ENCODE measurements around the gene RGMA.
"Not testable (repeated sequence)": the region's sequence is repeated elsewhere in the genome, so short reads cannot be mapped to it uniquely, and the experiment has no call there.

The RGMA gene

DNA sequence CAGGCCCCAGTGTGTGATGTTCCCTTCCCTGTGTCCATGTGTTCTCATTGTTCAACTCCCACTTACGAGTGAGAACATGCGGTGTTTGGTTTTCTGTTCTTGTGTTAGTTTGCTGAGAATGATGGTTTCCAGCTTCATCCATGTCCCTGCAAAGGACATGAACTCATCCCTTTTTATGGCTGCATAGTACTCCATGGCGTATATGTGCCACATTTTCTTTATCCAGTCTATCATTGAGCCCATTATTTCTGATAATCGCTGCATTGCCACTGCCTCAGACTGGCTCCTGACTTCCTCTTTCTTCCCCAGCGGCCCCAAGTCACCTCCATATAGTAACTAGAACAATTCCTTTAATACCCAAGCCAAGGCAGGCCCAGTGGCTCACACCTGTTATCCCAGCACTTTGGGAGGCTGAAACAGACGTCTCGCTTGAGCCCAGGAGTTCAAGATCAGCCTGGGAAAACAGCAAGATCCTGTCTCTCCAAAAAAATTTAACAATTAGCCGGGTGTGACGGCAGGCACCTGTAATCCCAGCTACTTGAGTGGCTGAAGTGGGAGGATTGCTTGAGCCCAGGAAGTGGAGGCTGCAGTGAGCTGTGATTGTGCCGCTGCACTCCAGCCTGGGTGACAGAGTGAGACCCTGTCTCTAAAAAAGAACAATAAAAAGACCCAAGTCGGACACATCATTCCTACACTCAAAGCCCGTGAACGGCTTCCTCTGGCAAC lies 49.3 kb downstream of the RGMA start:
- not testable (repeated sequence) for H3K9me3 ChIP-seq (ENCODE audit: insufficient read depth, low read depth, low read length); H3K27me3 ChIP-seq (ENCODE audit: insufficient read depth, low read length); H3K4me3 ChIP-seq (ENCODE audit: low read length); H3K9ac ChIP-seq (ENCODE audit: low read depth, low read length); H3K27ac ChIP-seq (ENCODE audit: low read depth, low read length); H3K4me1 ChIP-seq (ENCODE audit: insufficient read depth, low read length)
- peaks cover 12% of the 10 kb centered on the region for H3K36me3 ChIP-seq (ENCODE audit: insufficient read depth, low read length)
- 95% methylated on average over 11 of the region's 13 CpGs for WGBS

DNA sequence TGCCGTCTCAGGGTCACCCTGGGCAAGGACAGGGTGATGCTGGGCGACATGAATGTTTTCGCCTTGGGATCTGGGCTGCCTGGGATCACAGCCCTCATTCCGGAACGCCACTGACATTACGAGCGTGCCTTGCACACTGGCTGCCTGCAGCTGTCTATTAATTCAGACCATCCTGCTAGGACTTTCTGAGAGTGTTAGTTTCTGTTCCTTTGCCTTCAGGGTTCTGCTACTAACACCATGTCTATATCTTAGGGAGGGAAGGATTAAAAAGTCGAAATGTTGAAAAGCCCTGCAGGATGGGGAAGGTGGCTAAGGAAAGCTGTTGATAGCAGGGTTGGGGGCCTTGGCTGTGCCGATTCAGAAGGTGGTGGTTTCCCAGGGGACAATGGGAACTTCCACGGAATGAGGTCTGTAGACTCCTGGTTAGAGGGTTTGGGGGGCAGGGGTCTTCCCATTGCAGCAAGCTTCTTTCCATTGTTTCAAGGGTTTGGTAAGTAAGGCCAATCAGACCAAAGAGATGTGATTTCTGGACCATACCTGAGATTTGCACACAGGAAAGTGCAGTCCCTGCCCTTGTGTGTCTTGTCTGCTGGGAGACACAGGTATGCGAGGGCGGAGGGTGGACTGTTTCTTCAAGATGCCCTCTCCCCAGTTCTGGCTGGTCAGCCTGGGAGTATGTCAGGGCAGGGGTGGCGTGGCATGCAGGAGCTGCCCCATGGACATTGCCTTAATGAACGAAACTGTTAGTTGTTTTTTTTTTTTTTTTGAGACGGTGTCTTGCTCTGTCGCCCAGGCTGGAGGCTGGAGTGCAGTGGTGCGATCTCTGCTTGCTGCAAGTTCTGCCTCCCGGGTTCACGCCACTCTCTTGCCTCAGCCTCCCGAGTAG lies 50.9 kb downstream of the RGMA start:
- Histone ChIP-seq H3K4me3 (ENCODE audit: low read length) (no peak overlapping the region), H3K27ac (ENCODE audit: low read depth, low read length) (no peak overlapping the region), H3K36me3 (ENCODE audit: insufficient read depth, low read length) (no peaks in the 10 kb centered on the region), H3K4me1 (ENCODE audit: insufficient read depth, low read length) (peaks cover 5% of the 10 kb centered on the region; the same call in 1 of the 2 replicates), H3K9ac (ENCODE audit: low read depth, low read length) (no peak overlapping the region), H3K9me3 (ENCODE audit: insufficient read depth, low read depth, low read length) (no peaks in the 10 kb centered on the region), H3K27me3 (ENCODE audit: insufficient read depth, low read length) (no peaks in the 10 kb centered on the region)
- 93% methylated on average over 20 of the region's 20 CpGs for WGBS

DNA sequence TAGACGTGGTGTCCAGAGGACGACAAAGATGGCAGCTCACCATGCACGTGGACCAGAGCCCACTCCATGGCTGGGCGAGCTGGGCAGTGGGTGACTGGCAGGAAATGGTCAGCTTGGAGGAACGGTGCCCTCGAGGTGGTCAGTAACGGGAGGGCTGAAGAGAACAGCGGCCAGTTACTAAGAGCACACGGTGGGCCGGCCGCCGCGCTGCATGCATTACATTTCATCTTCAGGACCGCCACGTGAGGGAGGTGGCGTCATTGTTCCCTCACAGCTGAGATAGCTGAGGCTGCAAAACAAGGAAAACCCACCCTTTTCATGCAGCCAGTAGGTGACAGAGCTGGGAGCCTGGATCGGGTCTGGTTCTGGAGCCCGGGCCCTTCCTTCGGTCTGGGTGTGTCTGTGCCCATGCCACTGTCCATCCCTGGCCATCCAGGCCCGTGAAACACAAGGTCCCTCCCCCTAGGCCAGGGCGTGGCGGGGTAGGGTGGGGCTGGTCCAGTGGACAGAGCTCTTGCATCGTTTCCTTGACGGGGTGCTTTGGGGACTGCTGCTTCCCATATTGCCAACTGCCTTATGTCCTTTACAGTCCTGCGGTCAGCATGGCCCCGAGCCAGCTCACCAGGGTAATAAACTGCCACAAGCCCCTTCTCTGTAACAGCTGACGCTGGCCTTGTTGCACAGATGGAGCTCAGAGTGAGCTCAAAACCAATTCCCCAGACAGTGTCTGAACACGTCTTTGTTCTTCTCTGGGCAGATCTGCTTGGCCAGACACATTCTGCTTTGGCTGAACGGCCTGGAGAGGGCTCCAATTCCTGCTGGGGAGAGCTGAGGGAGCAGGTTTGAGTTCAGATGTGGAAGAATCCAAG lies 51.8 kb downstream of the RGMA start:
- peaks cover 5% of the 10 kb centered on the region; the same call in 1 of the 2 replicates for H3K4me1 ChIP-seq (ENCODE audit: insufficient read depth, low read length)
- no peaks in the 10 kb centered on the region for H3K9me3 ChIP-seq (ENCODE audit: insufficient read depth, low read depth, low read length)
- H3K9ac ChIP-seq (ENCODE audit: low read depth, low read length): no peak overlapping the region
- 92% methylated on average over 29 of the region's 29 CpGs for WGBS
- no peaks in the 10 kb centered on the region for H3K36me3 ChIP-seq (ENCODE audit: insufficient read depth, low read length)
- H3K27me3 ChIP-seq (ENCODE audit: insufficient read depth, low read length): no peaks in the 10 kb centered on the region
- no peak overlapping the region for H3K4me3 ChIP-seq (ENCODE audit: low read length)
- H3K27ac ChIP-seq (ENCODE audit: low read depth, low read length): no peak overlapping the region

DNA sequence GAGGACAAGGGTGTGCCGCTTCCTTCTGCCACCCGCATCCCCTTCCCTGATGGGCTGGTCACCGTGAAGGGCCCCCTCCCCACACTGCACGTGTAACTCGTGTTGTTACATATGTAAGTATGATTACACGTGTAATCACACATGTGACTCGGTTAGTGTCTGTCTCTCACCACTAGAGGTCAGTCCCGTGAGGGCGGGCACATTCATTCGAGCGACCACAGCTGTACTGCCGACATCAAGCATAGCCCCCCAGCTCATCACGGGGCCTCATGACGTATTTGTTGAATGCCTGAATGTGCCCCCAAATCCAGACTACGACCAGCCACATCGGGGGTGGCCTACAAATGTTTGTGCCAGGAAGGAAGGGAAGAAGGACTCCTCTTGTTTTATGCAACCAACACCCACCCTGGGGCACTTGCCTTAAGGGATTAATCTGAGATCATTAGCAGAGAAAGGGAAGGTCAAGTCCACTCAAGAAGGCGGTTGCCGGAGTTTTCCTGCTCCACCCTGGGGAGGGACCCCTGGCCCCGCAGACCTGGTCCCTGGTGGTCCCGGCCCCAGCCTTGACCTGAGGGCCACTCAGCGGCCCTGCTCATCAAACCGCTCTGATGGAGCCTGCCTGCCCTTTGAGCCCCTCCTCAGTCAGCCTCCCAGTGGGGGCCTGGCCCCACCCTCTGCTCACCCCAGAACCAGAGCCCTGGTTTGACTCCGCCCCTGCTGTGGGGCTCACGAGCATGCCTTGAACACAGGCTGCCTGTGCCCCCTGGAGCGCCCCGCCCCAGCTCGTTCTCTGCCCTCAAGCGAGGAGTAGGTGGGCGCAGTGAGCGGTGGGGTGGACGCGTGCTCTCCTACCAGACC lies 52.8 kb downstream of the RGMA start:
- Histone ChIP-seq H3K9me3 (ENCODE audit: insufficient read depth, low read depth, low read length) (no peaks in the 10 kb centered on the region), H3K4me3 (ENCODE audit: low read length) (no peak overlapping the region), H3K27me3 (ENCODE audit: insufficient read depth, low read length) (no peaks in the 10 kb centered on the region), H3K9ac (ENCODE audit: low read depth, low read length) (no peak overlapping the region), H3K4me1 (ENCODE audit: insufficient read depth, low read length) (peaks cover 5% of the 10 kb centered on the region; the same call in 1 of the 2 replicates), H3K27ac (ENCODE audit: low read depth, low read length) (no peak overlapping the region), H3K36me3 (ENCODE audit: insufficient read depth, low read length) (no peaks in the 10 kb centered on the region)
- 80% methylated on average over 31 of the region's 32 CpGs for WGBS

DNA sequence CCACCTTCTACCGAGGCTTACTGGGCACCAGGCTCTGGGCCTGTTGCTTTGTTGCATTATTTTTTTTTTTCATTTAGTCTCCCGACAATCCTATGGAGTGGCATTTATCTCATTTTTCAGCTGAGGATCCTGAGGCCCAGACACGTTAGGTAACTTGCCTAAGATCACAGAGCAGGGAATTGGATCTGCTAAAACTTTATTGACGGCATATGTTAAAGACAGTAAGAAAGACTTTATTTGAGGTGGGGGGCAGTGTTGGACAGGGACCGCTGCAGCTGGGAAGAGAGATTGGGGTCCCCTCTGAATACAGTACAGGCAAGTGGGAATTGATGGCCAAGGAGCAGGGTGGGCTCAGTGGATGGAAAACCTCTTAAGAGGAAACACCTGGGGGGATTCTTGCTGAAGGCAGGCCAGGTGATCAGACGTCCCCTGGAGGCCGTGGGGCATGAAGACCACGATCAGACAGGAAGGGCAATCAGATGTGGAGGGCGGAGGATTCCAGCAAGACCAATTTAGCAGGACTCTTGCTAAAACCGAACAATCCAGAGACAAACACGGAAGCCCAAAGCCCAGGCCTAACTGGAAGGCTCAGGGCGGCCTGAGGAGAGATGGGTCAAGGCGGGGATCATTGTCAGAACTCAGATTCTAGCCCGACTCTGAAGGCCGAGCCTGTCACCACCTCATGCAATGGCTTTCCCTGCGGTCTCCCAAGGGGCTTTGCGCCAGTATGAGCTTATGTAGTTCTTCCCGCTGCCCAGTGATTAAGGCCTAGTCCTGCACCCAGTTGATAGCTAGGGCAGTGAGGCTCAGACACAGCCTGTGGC lies 53.7 kb downstream of the RGMA start:
- Histone ChIP-seq H3K4me3 (ENCODE audit: low read length) (no peak overlapping the region), H3K9ac (ENCODE audit: low read depth, low read length) (no peak overlapping the region), H3K27ac (ENCODE audit: low read depth, low read length) (no peak overlapping the region), H3K36me3 (ENCODE audit: insufficient read depth, low read length) (no peaks in the 10 kb centered on the region), H3K9me3 (ENCODE audit: insufficient read depth, low read depth, low read length) (no peaks in the 10 kb centered on the region), H3K27me3 (ENCODE audit: insufficient read depth, low read length) (no peaks in the 10 kb centered on the region), H3K4me1 (ENCODE audit: insufficient read depth, low read length) (peaks cover 5% of the 10 kb centered on the region; the same call in 1 of the 2 replicates)
- 82% methylated on average over 18 of the region's 18 CpGs for WGBS

DNA sequence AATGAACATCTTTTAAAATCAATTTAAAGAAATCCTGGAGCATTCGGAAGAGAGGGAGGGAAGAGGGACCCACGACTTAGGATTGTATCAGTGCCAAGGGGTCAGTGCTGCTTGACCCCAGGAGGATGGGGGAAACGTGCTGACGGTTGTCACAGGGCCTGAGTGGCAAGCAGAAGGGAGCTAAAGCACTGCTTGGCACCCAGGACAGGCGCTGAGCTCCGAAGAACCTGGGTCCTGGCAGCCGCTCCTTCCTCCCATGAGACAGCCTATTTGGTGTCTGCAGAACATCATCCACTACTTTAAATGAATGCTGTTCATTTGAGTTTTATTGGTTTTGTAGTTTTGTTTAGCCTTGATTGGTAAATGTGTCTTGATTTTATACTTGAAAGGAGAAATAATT lies 54.5 kb downstream of the RGMA start:
- H3K4me1 ChIP-seq (ENCODE audit: insufficient read depth, low read length): peaks cover 5% of the 10 kb centered on the region; the same call in 1 of the 2 replicates

DNA sequence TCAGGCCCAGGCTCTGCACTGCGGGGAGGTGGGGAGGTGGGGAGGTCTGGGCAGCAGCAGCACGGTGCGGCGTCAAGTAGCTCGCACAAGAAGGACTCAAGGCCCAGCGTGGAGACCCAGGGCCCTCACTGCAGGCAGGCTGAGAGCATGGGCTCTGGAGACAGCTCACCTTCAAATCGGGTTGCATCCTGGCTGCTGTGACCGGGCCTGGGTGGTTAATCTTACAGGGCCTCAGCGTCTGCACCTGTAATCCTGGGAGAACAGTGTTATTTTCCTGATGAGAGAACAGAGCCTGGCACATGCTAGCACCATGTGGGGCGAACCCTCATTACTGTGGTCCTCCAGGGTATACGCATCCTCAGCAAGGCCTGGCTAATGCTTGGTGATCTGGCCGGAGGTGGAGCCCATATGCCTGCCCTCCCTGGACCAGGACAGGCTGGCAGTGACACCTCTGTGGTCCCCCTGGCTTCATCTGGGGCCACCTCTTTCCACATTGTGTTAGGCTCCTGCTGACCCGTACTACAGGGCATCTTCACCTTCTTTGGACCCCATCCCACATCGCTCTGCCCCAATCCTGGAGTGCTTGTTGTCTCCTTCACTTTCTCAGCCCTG lies 55.5 kb downstream of the RGMA start:
- 95% methylated on average over 14 of the region's 14 CpGs for WGBS

More for the DNA sequence above, 54.5 kb downstream of the RGMA start:
- H3K4me3 ChIP-seq (ENCODE audit: low read length): no peak overlapping the region
- H3K27me3 ChIP-seq (ENCODE audit: insufficient read depth, low read length): no peaks in the 10 kb centered on the region
- no peaks in the 10 kb centered on the region for H3K9me3 ChIP-seq (ENCODE audit: insufficient read depth, low read depth, low read length)
- H3K9ac ChIP-seq (ENCODE audit: low read depth, low read length): no peak overlapping the region
- no peaks in the 10 kb centered on the region for H3K36me3 ChIP-seq (ENCODE audit: insufficient read depth, low read length)
- 89% methylated on average over 7 of the region's 7 CpGs for WGBS
- H3K27ac ChIP-seq (ENCODE audit: low read depth, low read length): no peak overlapping the region

DNA sequence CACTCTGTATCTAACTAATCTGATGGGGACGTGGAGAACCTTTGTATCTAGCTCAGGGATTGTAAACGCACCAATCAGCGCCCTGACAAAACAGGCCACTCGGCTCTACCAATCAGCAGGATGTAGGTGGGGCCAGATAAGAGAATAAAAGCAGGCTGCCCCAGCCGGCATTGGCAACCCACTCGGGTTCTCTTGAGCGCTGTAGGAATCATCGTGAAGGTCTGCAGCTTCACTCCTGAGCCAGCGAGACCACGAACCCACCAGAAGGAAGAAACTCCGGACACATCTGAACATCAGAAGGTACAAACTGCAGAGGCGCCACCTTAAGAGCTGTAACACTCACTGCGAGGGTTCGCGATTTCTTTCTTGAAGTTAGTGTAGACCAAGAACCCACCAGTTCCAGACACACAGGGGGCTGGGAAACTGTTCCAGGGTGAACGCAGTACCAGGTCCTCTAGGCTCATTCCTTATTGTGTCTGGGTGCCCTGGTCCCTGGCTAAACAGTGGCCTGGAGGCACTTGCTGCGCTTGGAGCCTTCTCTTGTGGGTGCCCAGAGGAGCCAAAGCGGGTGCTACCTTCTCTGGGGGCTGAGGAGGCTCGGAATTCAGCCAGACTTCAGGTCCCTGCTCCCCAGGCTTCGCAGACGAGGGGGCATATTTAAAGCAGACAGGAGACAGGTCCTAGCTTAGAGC lies 56.4 kb downstream of the RGMA start:
- not testable (repeated sequence) for H3K9ac ChIP-seq (ENCODE audit: low read depth, low read length); H3K9me3 ChIP-seq (ENCODE audit: insufficient read depth, low read depth, low read length); H3K27me3 ChIP-seq (ENCODE audit: insufficient read depth, low read length); H3K4me3 ChIP-seq (ENCODE audit: low read length); H3K36me3 ChIP-seq (ENCODE audit: insufficient read depth, low read length); H3K27ac ChIP-seq (ENCODE audit: low read depth, low read length)
- WGBS: 94% methylated on average over 21 of the region's 21 CpGs
- peaks cover 10% of the 10 kb centered on the region; the same call in 1 of the 2 replicates for H3K4me1 ChIP-seq (ENCODE audit: insufficient read depth, low read length)

More for the DNA sequence above, 55.5 kb downstream of the RGMA start:
- H3K4me1 ChIP-seq (ENCODE audit: insufficient read depth, low read length): peaks cover 10% of the 10 kb centered on the region; the same call in 1 of the 2 replicates
- no peaks in the 10 kb centered on the region for H3K27me3 ChIP-seq (ENCODE audit: insufficient read depth, low read length)
- no peaks in the 10 kb centered on the region for H3K36me3 ChIP-seq (ENCODE audit: insufficient read depth, low read length)
- H3K9me3 ChIP-seq (ENCODE audit: insufficient read depth, low read depth, low read length): no peaks in the 10 kb centered on the region
- no peak overlapping the region for H3K27ac ChIP-seq (ENCODE audit: low read depth, low read length)
- no peak overlapping the region for H3K9ac ChIP-seq (ENCODE audit: low read depth, low read length)
- no peak overlapping the region for H3K4me3 ChIP-seq (ENCODE audit: low read length)
